ENCODE data around the gene DPP10.

GRCh38 chr2:115867024-115867423, 1424.6 kb downstream of the DPP10 start:
- TF ChIP-seq CTCF (conservative IDR thresholded peaks at IDR 0.05) (no peak), ZFX (IDR thresholded peaks at IDR 0.05) (no peak)

All from C4-2B (cell line).